Spleen (tissue), 7 donors: ENCODE data around the gene VWA5B2.

Source experiments
- POLR2A ChIP-seq, 3 donors: fragments of 450-650 bp; IDR thresholded peaks; one replicate each; pipeline ENCODE4 v1.5.1; 2017; ENCODE audit warnings: antibody characterized with exemption in 3 of 3, mild to moderate bottlenecking in 1 of 3
- TF ChIP-seq, protein P1 (sequence below), 11 experiments: fragments of 200-600 bp in 7 of 11; fragments of 450-650 bp in 4 of 11; sonication (generic) in 4 of 11; IDR thresholded peaks in 8 of 11; conservative IDR thresholded peaks in 3 of 11; 1 replicate in 7 of 11; 2 replicates in 4 of 11; pipeline versions ENCODE4 v1.4.0 to v1.8.0; 2016 to 2021; ENCODE audit warnings: antibody characterized with exemption in 11 of 11, inconsistent platforms in 4 of 11, mild to moderate bottlenecking in 1 of 11
- donor health status: DM: no; HTN: no; CAD: no; lungs with moderate emphysema.
- donor health status: DM: no; HTN: no; CAD: no.
- donor health status: DM: no; HTN: no; CAD: no.

DNA sequence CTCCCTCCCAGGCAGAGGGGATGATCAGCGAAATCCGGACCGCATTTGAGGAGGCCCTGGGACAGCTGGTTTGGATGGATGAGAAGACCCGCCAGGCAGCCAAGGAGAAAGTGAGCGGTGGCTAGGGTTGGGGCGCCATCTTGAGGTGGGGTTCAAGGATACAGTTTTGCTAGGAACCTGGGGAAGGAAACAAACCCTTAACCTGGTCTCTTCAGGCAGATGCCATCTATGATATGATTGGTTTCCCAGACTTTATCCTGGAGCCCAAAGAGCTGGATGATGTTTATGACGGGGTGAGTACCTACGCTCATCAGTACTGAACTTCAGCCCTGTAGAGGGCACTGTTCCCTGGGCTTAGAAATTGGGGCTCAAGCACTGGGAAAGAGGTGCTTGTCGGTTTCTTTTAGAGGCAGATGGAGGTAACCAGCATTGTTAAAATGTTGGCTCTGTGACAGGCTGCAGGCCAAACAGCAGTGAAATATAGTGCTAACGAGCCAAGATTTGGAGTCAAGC, 60.1 kb downstream of the VWA5B2 start:
- TF ChIP-seq, protein P1, sequence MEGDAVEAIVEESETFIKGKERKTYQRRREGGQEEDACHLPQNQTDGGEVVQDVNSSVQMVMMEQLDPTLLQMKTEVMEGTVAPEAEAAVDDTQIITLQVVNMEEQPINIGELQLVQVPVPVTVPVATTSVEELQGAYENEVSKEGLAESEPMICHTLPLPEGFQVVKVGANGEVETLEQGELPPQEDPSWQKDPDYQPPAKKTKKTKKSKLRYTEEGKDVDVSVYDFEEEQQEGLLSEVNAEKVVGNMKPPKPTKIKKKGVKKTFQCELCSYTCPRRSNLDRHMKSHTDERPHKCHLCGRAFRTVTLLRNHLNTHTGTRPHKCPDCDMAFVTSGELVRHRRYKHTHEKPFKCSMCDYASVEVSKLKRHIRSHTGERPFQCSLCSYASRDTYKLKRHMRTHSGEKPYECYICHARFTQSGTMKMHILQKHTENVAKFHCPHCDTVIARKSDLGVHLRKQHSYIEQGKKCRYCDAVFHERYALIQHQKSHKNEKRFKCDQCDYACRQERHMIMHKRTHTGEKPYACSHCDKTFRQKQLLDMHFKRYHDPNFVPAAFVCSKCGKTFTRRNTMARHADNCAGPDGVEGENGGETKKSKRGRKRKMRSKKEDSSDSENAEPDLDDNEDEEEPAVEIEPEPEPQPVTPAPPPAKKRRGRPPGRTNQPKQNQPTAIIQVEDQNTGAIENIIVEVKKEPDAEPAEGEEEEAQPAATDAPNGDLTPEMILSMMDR (IDR thresholded peaks at IDR 0.05 in 8 of 11, conservative IDR thresholded peaks at IDR 0.05 in 3 of 11) = peak in 9 of 11 experiments; percentile 22 to 70 (median 42)
- TF ChIP-seq POLR2A (IDR thresholded peaks at IDR 0.05) = no peak
